Measurements from ENCODE around the gene CRELD2. TPM values are rescaled to one million over a fixed set of nuclear protein-coding genes. Genes with fewer than 3 reads are reported as not detected.

The CRELD2 gene
- total and polyA plus RNA-seq, 8 donors, result 19.4 to 83.0 (median 38.0) TPM

- DNase-seq, result peak; percentile 23 to 27
- no peaks in the 10 kb centered on the region for H3K9me3 ChIP-seq
- H3K27ac ChIP-seq, result peak overlapping the region; percentile 94 to 98 (median 98)
- no peak overlapping the region for H3K4me3 ChIP-seq
- peak in 1 of 4 donors; percentile 8 for TF ChIP-seq POLR2A (IDR thresholded peaks at IDR 0.05)
- TF ChIP-seq CTCF (IDR thresholded peaks at IDR 0.05), result no peak
- H3K27me3 ChIP-seq, result peaks cover 0 to 11% (median 0%) of the 10 kb centered on the region in 3 donors
- H3K4me1 ChIP-seq, result peaks cover 70 to 86% (median 82%) of the 10 kb centered on the region in 4 donors
- peaks cover 11 to 18% (median 15%) of the 10 kb centered on the region in 4 donors for H3K36me3 ChIP-seq
- intact Hi-C loops (cut with DNase I; ENCODE audit: low total_unique reads), result no loop called here
- WGBS, 5 donors, result 82 to 96% (median 92%) methylated on average over 6 to 16 of the region's 16 CpGs
Measured at GRCh38 chr22:49968831-49969661, 50.6 kb downstream of the CRELD2 start.

GRCh38 chr22:49969751-49970527 lies 51.5 kb downstream of the CRELD2 start:
- H3K9me3 ChIP-seq, result no peaks in the 10 kb centered on the region
- H3K27me3 ChIP-seq, result peaks cover 0 to 11% (median 0%) of the 10 kb centered on the region in 3 donors
- DNase-seq, result peak; percentile 21 to 26
- H3K36me3 ChIP-seq, result peaks cover 4 to 9% (median 6%) of the 10 kb centered on the region in 4 donors
- H3K4me1 ChIP-seq, result peaks cover 63 to 77% (median 73%) of the 10 kb centered on the region in 4 donors
- TF ChIP-seq POLR2A (IDR thresholded peaks at IDR 0.05) (no peak), EP300 (IDR thresholded peaks at IDR 0.05) (no peak), POLR2AphosphoS5 (IDR thresholded peaks at IDR 0.05) (no peak), CTCF (IDR thresholded peaks at IDR 0.05) (no peak)
- 77 to 90% (median 82%) methylated on average over 3 to 8 of the region's 8 CpGs for WGBS, 5 donors
- no peak overlapping the region for H3K4me3 ChIP-seq
- intact Hi-C loops (cut with DNase I; ENCODE audit: low total_unique reads), result no loop called here
- peak overlapping the region; percentile 94 to 98 (median 98) for H3K27ac ChIP-seq

GRCh38 chr22:49970528-49971231 lies 52.2 kb downstream of the CRELD2 start:
- intact Hi-C loops (cut with DNase I; ENCODE audit: low total_unique reads), result no loop called here
- Histone ChIP-seq H3K27me3 (peaks cover 0 to 11% (median 0%) of the 10 kb centered on the region in 3 donors), H3K36me3 (peaks cover 0 to 2% (median under 1%) of the 10 kb centered on the region in 4 donors), H3K9me3 (no peaks in the 10 kb centered on the region), H3K4me3 (peak overlapping the region; percentile 44 to 54 (median 48)), H3K4me1 (peaks cover 55 to 70% (median 66%) of the 10 kb centered on the region in 4 donors), H3K27ac (peak overlapping the region; percentile 94 to 98 (median 98))
- WGBS, 5 donors, result 6 to 14% (median 7%) methylated on average over 15 to 32 of the region's 32 CpGs
- TF ChIP-seq POLR2A (IDR thresholded peaks at IDR 0.05), result peak in 2 of 4 donors; percentile 72 to 78
- no peak for TF ChIP-seq CTCF (IDR thresholded peaks at IDR 0.05)
- peak; percentile 96 to 98 (median 97) for TF ChIP-seq POLR2AphosphoS5 (IDR thresholded peaks at IDR 0.05)
- TF ChIP-seq EP300 (IDR thresholded peaks at IDR 0.05), result peak; percentile 70
- peak; percentile 96 to 98 for DNase-seq

Data from stomach (tissue), 9 donors.